Colonic mucosa (tissue), 4 donors: ENCODE data around the gene CCDC78. TPM values are rescaled to one million over a fixed set of nuclear protein-coding genes. Genes with fewer than 3 reads are reported as not detected.

Experiments used
- DNase-seq: peaks from one replicate; pipeline ENCODE4 v3.0.0-alpha.2; 2020
- H3K27ac ChIP-seq: fragments of 200-600 bp; one replicate; pipeline ENCODE4 v1.8.0; 2021
- H3K27me3 ChIP-seq: fragments of 200-600 bp; one replicate; pipeline ENCODE4 v1.8.0; 2021
- H3K36me3 ChIP-seq: fragments of 200-600 bp; one replicate; pipeline ENCODE4 v1.8.0; 2021
- H3K4me1 ChIP-seq: fragments of 200-600 bp; one replicate; pipeline ENCODE4 v1.8.0; 2021; ENCODE audit warnings: mild to moderate bottlenecking
- H3K4me3 ChIP-seq: fragments of 200-600 bp; one replicate; pipeline ENCODE4 v1.8.0; 2021
- H3K9ac ChIP-seq, 2 donors: one replicate each; pipeline ENCODE4 v1.7.0; 2013; ENCODE audit warnings: control low read depth in 2 of 2, low read depth in 2 of 2, low read length in 2 of 2
- H3K9me3 ChIP-seq: fragments of 200-600 bp; one replicate; pipeline ENCODE4 v1.8.0; 2021
- intact Hi-C: fragments of 100-400 bp; cut with DNase I; formaldehyde crosslinking; loops from one replicate; pipeline ENCODE4 v1.14.1; 2022
- total RNA-seq, 2 donors: library from RNA; stranded (reverse); fragmentation: NEBNext Ultra II Directional in 1 of 2; extraction: Animal tissue kit (Norgen Biotek cat#: 25700) in 1 of 2; gene quantifications; one replicate each; pipeline ENCODE4 v1.2.1, GENCODE V29; 2021
- TF ChIP-seq, protein P1 (sequence below): fragments of 200-600 bp; IDR thresholded peaks from one replicate; pipeline ENCODE4 v1.8.0; 2022; ENCODE audit warnings: antibody characterized with exemption, mild to moderate bottlenecking
- donor health status: healthy.
- donor health status: DM: no; HTN: no; CAD: no.
- donor health status: DM: no; HTN: no; CAD: no.

CCDC78 gene
- total RNA-seq, 2 donors from 2014 or later = 0.37 to 3.7 TPM

DNA sequence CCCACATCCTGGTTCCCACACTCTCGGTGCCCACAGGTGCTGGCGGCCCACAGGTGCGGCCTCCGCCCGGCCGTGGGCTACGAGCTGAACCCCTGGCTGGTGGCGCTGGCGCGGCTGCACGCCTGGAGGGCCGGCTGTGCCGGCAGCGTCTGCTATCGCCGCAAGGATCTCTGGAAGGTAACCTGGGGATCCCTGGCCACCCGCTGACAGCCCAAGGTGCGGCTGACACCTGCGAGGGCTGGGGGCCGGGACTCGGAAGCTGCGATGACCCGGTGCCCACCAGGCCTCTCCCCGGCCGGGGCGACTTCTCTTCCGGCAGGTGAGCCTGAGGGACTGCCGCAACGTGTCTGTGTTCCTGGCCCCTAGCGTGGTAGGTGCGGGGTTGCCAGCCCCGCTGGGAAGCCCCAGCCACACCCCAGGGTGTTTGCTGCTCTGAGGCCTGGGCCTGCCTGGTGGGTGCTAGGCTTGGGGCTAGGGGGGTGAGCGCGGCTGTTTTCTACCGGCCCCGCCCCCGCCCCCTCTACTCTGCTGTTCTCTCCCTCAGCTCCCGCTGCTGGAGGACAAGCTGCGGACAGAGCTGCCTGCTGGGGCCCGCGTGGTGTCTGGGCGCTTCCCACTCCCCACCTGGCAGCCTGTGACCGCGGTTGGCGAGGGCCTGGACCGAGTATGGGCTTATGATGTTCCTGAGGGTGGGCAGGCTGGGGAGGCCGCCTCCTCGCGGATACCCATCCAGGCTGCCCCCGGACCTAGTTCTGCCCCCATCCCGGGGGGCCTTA lies 4.3 kb downstream of the CCDC78 start:
- intact Hi-C loops = no loop called here
- no peak for DNase-seq
- Histone ChIP-seq H3K4me1 (peaks cover 19% of the 10 kb centered on the region), H3K27me3 (no peaks in the 10 kb centered on the region), H3K9me3 (no peaks in the 10 kb centered on the region), H3K9ac (no peak overlapping the region), H3K36me3 (no peaks in the 10 kb centered on the region), H3K27ac (peak overlapping the region; percentile 84), H3K4me3 (peak overlapping the region; percentile 72)
- TF ChIP-seq, protein P1, sequence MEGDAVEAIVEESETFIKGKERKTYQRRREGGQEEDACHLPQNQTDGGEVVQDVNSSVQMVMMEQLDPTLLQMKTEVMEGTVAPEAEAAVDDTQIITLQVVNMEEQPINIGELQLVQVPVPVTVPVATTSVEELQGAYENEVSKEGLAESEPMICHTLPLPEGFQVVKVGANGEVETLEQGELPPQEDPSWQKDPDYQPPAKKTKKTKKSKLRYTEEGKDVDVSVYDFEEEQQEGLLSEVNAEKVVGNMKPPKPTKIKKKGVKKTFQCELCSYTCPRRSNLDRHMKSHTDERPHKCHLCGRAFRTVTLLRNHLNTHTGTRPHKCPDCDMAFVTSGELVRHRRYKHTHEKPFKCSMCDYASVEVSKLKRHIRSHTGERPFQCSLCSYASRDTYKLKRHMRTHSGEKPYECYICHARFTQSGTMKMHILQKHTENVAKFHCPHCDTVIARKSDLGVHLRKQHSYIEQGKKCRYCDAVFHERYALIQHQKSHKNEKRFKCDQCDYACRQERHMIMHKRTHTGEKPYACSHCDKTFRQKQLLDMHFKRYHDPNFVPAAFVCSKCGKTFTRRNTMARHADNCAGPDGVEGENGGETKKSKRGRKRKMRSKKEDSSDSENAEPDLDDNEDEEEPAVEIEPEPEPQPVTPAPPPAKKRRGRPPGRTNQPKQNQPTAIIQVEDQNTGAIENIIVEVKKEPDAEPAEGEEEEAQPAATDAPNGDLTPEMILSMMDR = no peak

DNA sequence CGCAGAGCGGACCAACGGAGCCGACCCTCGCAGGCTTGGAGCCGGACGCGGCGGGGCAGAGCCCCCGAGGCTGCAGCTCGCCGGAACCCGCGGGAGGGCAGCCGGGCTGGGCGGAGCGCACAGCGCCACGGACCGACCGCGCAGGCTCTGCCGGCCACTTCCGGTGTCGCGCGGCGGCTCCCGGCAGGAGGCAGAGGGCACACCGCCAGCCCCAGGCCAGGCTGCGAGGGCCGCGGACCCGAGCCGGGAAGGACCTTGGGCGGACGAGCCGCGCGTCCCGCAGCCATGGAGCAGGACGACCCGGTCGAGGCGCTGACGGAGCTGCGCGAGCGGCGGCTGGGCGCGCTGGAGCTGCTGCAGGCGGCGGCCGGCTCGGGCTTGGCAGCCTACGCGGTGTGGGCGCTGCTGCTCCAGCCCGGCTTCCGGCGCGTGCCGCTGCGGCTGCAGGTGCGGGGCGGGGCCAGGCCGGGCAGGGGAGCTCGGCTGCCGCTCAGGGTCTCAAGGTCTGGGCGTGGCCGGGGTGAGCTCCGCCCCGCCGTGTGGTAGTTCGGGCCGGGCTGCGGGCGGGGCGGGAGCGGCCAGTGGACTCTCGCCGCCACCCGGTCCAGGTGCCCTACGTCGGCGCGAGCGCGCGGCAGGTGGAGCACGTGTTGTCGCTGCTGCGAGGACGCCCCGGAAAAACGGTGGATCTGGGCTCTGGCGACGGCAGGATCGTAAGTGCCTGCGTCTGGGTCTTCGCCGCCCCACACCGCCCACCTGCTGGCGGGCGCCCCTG lies 5.1 kb downstream of the CCDC78 start, which contains the start of gene ANTKMT:
TSS of gene ANTKMT (plus strand) at position 157 of the 775 bp plus-strand sequence. CDS start at position 286, 129 bp downstream.
- Histone ChIP-seq H3K9me3 (no peaks in the 10 kb centered on the region), H3K36me3 (no peaks in the 10 kb centered on the region), H3K9ac (peak within 1 kb of the TSS; percentile 85 to 99), H3K4me3 (peak within 1 kb of the TSS; percentile 72), H3K27ac (peak within 1 kb of the TSS; percentile 84), H3K4me1 (peaks cover 22% of the 10 kb centered on the region), H3K27me3 (no peaks in the 10 kb centered on the region)
- TF ChIP-seq, protein P1 = no peak
- DNase-seq = peak; percentile 87
- intact Hi-C loops = no loop called here

DNA sequence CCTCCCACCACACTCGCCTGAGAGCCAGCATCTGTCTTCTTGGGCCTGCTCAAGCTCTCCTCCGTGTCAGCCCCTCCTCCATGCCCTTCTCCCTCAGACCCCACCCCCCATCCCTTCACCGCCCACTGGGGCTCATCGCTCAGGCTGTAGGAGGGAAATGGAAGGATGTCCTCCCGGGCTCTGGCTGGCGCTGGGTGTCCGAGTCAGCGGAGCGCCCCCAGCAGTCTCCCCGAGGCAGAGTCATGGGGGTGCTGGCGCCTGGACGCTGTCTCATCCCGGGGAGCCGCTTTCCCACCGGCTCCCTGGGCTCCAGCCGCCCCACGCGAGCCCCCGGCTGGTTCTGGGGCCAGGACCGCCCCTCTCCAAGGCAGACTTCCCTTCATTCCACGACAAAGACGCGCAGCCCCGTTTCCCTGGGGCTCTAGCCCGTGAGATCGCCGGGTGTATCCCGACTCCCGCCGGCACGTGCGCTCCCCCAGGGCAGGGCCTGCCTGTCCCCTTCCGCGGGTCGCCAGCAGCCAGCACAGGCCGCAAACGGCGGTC lies 5.7 kb downstream of the CCDC78 start:
- intact Hi-C loops = no loop called here
- Histone ChIP-seq H3K9me3 (no peaks in the 10 kb centered on the region), H3K27me3 (no peaks in the 10 kb centered on the region), H3K4me1 (peaks cover 26% of the 10 kb centered on the region), H3K4me3 (peak overlapping the region; percentile 72), H3K27ac (peak overlapping the region; percentile 84), H3K36me3 (no peaks in the 10 kb centered on the region), H3K9ac (peak overlapping the region; percentile 85 to 99)
- DNase-seq = peak; percentile 65
- TF ChIP-seq, protein P1 = no peak

DNA sequence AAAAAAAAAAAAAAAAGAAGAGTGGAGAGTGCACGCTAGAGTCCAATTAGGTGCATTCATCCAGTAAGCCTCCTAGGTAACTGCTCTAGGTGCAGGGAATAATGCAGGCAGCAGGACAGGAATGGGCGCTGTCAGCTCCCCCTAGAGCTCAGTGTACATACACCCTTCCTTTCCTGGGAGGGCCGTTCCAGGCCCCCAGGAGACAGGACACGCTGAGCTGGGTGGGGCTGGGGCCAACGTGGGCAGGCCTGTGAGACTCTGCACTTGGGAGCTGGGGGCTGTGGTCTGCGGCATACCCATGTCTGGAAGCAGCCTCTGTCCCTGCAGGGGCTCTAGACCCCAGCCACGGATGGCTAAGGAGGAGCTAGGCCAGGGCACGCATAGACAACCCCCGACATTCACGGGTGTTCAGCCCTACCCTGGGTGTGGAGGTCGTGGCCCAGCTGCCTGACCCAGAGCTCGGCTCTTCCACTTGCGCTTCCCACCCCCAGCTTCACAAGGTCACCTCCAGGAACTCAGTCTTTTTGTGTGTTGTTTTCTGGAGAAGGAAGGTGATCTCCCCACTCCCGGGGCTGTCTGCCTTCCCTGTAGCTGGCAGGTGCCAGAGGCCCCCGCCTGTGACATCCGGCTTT lies 6.3 kb downstream of the CCDC78 start:
- no peaks in the 10 kb centered on the region for H3K9me3 ChIP-seq
- no peaks in the 10 kb centered on the region for H3K36me3 ChIP-seq
- peak; percentile 43 for DNase-seq
- peak overlapping the region; percentile 85 to 99 for H3K9ac ChIP-seq
- peaks cover 26% of the 10 kb centered on the region for H3K4me1 ChIP-seq
- peak overlapping the region; percentile 84 for H3K27ac ChIP-seq
- no peaks in the 10 kb centered on the region for H3K27me3 ChIP-seq
- intact Hi-C loops = no loop called here
- TF ChIP-seq, protein P1 = no peak
- H3K4me3 ChIP-seq = peak overlapping the region; percentile 72

DNA sequence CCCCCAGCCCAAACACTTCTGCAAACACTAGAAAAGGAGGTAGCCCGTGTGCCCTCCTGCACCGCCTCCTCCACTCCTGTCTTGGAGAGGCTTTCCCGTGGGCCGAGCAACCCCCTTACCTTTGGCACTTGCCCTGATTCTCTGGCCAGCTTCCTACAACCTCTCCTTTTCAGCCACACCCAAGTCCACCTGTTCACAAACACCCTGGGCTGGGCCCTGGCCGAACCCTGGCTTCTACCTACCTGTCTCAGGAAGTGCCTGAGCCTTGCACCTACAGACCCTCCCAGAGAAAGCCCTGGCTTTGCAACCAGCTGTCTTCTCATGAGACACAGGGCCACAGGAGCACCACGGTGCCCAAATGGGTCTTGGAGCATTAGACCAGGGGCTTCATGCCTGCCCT lies 7.3 kb downstream of the CCDC78 start:
- TF ChIP-seq, protein P1 = no peak
- no peak overlapping the region for H3K27ac ChIP-seq
- H3K4me3 ChIP-seq = no peak overlapping the region
- peak; percentile 74 for DNase-seq
- intact Hi-C loops = no loop called here
- H3K36me3 ChIP-seq = no peaks in the 10 kb centered on the region
- no peaks in the 10 kb centered on the region for H3K9me3 ChIP-seq
- peak overlapping the region in 1 of 2 donors; percentile 46 for H3K9ac ChIP-seq
- peaks cover 31% of the 10 kb centered on the region for H3K4me1 ChIP-seq
- no peaks in the 10 kb centered on the region for H3K27me3 ChIP-seq
